Activated B cell treated with CpG ODN at 0.5 μM for 24 hours (primary cell): ENCODE results near the gene MTO1. TPM values are rescaled to one million over a fixed set of nuclear protein-coding genes. Genes with fewer than 3 reads are reported as not detected.
A peak's percentile ranks its signal among the peaks of the same experiment; 100 is the strongest.
"Not testable (repeated sequence)": the region's sequence is repeated elsewhere in the genome, so short reads cannot be mapped to it uniquely, and the experiment has no call there.

Experiments
- ATAC-seq: fragments of 200-7000 bp; cut with Tn5 transposase; one replicate; pipeline ENCODE4 v1.10.0; 2021; ENCODE audit warnings: low read depth, mild to moderate bottlenecking, moderate library complexity
- CTCF ChIA-PET: fragments of 350-600 bp; sonication (Branson Sonifier 250); formaldehyde crosslinking; loops from one replicate; lab custom pipeline; 2021; ENCODE audit warnings: antibody characterized with exemption; lab: Charles Lee
- POLR2A ChIA-PET: fragments of 350-600 bp; sonication (Branson Sonifier 250); formaldehyde crosslinking; loops from one replicate; lab custom pipeline; 2021; ENCODE audit warnings: antibody characterized with exemption; lab: Charles Lee
- DNase-seq: peaks from one replicate; pipeline ENCODE4 v3.0.0; 2022
- H3K27ac Mint-ChIP-seq: one replicate; pipeline ENCODE4 v1.8.0; 2020; ENCODE audit warnings: mixed read lengths
- H3K27me3 Mint-ChIP-seq: one replicate; pipeline ENCODE4 v1.8.0; 2021; ENCODE audit warnings: mixed read lengths
- H3K36me3 Mint-ChIP-seq: one replicate; pipeline ENCODE4 v1.8.0; 2021; ENCODE audit warnings: low read depth, mixed read lengths
- H3K4me1 Mint-ChIP-seq: one replicate; pipeline ENCODE4 v1.8.0; 2021; ENCODE audit warnings: mixed read lengths
- H3K4me3 Mint-ChIP-seq: one replicate; pipeline ENCODE4 v1.8.0; 2020; ENCODE audit warnings: mild to moderate bottlenecking, mixed read lengths
- H3K9me3 Mint-ChIP-seq: one replicate; pipeline ENCODE4 v1.8.0; 2020; ENCODE audit warnings: mixed read lengths
- CTCF ChIP-seq: fragments of 200-600 bp; IDR thresholded peaks from one replicate; pipeline ENCODE4 v1.8.0; 2022; ENCODE audit warnings: antibody characterized with exemption, mild to moderate bottlenecking
- intact Hi-C: fragments of 100-400 bp; cut with micrococcal nuclease; formaldehyde crosslinking; loops from one replicate; pipeline ENCODE4 v1.15.1; 2024
- total RNA-seq: library from RNA; stranded (reverse); gene quantifications from 2 replicates; pipeline ENCODE4 v1.2.3, GENCODE V29; 2022

The MTO1 gene
- total RNA-seq, 1 donor from 2014 or later = 58.5 TPM

- Mint-ChIP-seq H3K4me1 (peaks cover 31% of the 10 kb centered on the region), H3K27me3 (no peaks in the 10 kb centered on the region), H3K9me3 (no peaks in the 10 kb centered on the region), H3K36me3 (peaks cover 65% of the 10 kb centered on the region), H3K27ac (no peak overlapping the region), H3K4me3 (no peak overlapping the region)
- ATAC-seq (no peak), DNase-seq (no peak)
- ChIA-PET POLR2A (interaction anchor here (0.8 to 2.4 kb wide), 2 partner anchors 18 to 68 kb away, joined by 3 to 12 read pairs; partner anchors contain the start of gene MTO1), CTCF (no interaction called here)
- intact Hi-C loops = no loop called here
- TF ChIP-seq CTCF = no peak
Measured at GRCh38 chr6:73443555-73443954, 18.0 kb upstream of the MTO1 start.

- intact Hi-C loops = loop anchor here (1.0 to 5.0 kb wide), 11 partner anchors 9 to 1831 kb away; partner anchors contain the start of genes COL12A1, EEF1A1, KCNQ5 and MTO1
- peak overlapping the region; percentile 93 for H3K4me3 Mint-ChIP-seq
- ChIA-PET CTCF (interaction anchor here (0.9 to 2.0 kb wide), 4 partner anchors 20 to 202 kb away, joined by 3 to 13 read pairs (median 4); partner anchors contain the start of gene SLC17A5), POLR2A (interaction anchor here (0.7 to 4.0 kb wide), 17 partner anchors 8 to 202 kb away, joined by 3 to 145 read pairs (median 4); partner anchors contain the start of genes EEF1A1, MTO1 and SLC17A5)
- H3K9me3 Mint-ChIP-seq = no peaks in the 10 kb centered on the region
- H3K4me1 Mint-ChIP-seq = peaks cover 22% of the 10 kb centered on the region
- no peaks in the 10 kb centered on the region for H3K27me3 Mint-ChIP-seq
- H3K36me3 Mint-ChIP-seq = peaks cover 20% of the 10 kb centered on the region
- TF ChIP-seq CTCF = no peak
- ATAC-seq = peak; percentile 59
- H3K27ac Mint-ChIP-seq = peak overlapping the region; percentile 91
- peak; percentile 54 for DNase-seq
Measured at GRCh38 chr6:73451223-73452106, 10.1 kb upstream of the MTO1 start.

GRCh38 chr6:73452107-73452461 is 9.5 kb upstream of the MTO1 start, which contains the start of gene CGAS:
TSS of gene CGAS (minus strand) at chr6:73452297. CDS start at chr6:73452181, 116 bp downstream.
- POLR2A ChIA-PET = interaction anchor here (0.9 to 4.0 kb wide), 12 partner anchors 10 to 201 kb away, joined by 3 to 145 read pairs (median 8); partner anchors contain the start of genes EEF1A1, MTO1 and SLC17A5
- H3K27ac Mint-ChIP-seq = peak within 1 kb of the TSS; percentile 91
- CTCF ChIA-PET = interaction anchor here (1.0 to 2.0 kb wide), 3 partner anchors 9 to 201 kb away, joined by 4 to 13 read pairs (median 7); partner anchors contain the start of genes MTO1 and SLC17A5
- no peaks in the 10 kb centered on the region for H3K27me3 Mint-ChIP-seq
- peak within 1 kb of the TSS; percentile 93 for H3K4me3 Mint-ChIP-seq
- no peak for TF ChIP-seq CTCF
- H3K36me3 Mint-ChIP-seq = peaks cover 20% of the 10 kb centered on the region
- DNase-seq (peak; percentile 69), ATAC-seq (peak; percentile 78)
- H3K9me3 Mint-ChIP-seq = no peaks in the 10 kb centered on the region
- peaks cover 22% of the 10 kb centered on the region for H3K4me1 Mint-ChIP-seq
- intact Hi-C loops = loop anchor here (1.0 to 5.0 kb wide), 6 partner anchors 9 to 1830 kb away; partner anchors contain the start of genes COL12A1, KCNQ5, MTO1 and TMEM30A

- no peak overlapping the region for H3K27ac Mint-ChIP-seq
- no peak overlapping the region for H3K4me3 Mint-ChIP-seq
- peaks cover 5% of the 10 kb centered on the region for H3K36me3 Mint-ChIP-seq
- ATAC-seq = no peak
- intact Hi-C loops = no loop called here
- H3K9me3 Mint-ChIP-seq = no peaks in the 10 kb centered on the region
- ChIA-PET CTCF (no interaction called here), POLR2A (no interaction called here)
- DNase-seq = no peak
- peaks cover 17% of the 10 kb centered on the region for H3K4me1 Mint-ChIP-seq
- no peak for TF ChIP-seq CTCF
- no peaks in the 10 kb centered on the region for H3K27me3 Mint-ChIP-seq
Measured at GRCh38 chr6:73455865-73456629, 5.5 kb upstream of the MTO1 start.

GRCh38 chr6:73459474-73459873 is 2.1 kb upstream of the MTO1 start:
- intact Hi-C loops = not testable (repeated sequence)
- POLR2A ChIA-PET = interaction anchor here (0.9 to 3.2 kb wide), 2 partner anchors 8 to 62 kb away, joined by 3 to 66 read pairs; partner anchors contain the start of gene EEF1A1

More at GRCh38 chr6:73459474-73459873, 2.1 kb upstream of the MTO1 start:
- ATAC-seq, H3K4me3 Mint-ChIP-seq, H3K9me3 Mint-ChIP-seq, H3K27ac Mint-ChIP-seq, H3K27me3 Mint-ChIP-seq, DNase-seq, CTCF ChIA-PET: not testable (repeated sequence)
- Mint-ChIP-seq H3K36me3 (peaks cover 16% of the 10 kb centered on the region), H3K4me1 (peaks cover 37% of the 10 kb centered on the region)
